Ovary (tissue), 9 donors: ENCODE data around the gene FNTB. TPM values are rescaled to one million over a fixed set of nuclear protein-coding genes. Genes with fewer than 3 reads are reported as not detected.

Experiments
- DNase-seq, 5 donors: peaks; one replicate each; pipeline ENCODE4 v3.0.0-alpha.2; 2019 to 2020
- H3K27ac ChIP-seq, 2 donors: fragments of 200-600 bp; one replicate each; pipeline versions ENCODE4 v1.5.1 to v1.8.0; 2019 to 2022
- H3K27me3 ChIP-seq: fragments of 200-600 bp; one replicate; pipeline ENCODE4 v1.8.0; 2022
- H3K36me3 ChIP-seq: fragments of 200-600 bp; sonication (generic); one replicate; pipeline ENCODE4 v1.5.1; 2019
- H3K4me1 ChIP-seq: one replicate; pipeline ENCODE4 v1.8.1; 2013; ENCODE audit warnings: mild to moderate bottlenecking, moderate library complexity; ENCODE audit not compliant: insufficient read depth
- H3K4me3 ChIP-seq: fragments of 200-600 bp; sonication (generic); one replicate; pipeline ENCODE4 v1.5.1; 2017
- H3K9me3 ChIP-seq, 2 donors: fragments of 200-600 bp in 1 of 2; sonication (generic) in 1 of 2; one replicate each; pipeline versions ENCODE4 v1.5.1 to v1.8.1; 2013 to 2019; ENCODE audit warnings: mild to moderate bottlenecking in 1 of 2, moderate library complexity in 1 of 2
- CTCF ChIP-seq, 3 donors: fragments of 450-650 bp in 2 of 3; fragments of 200-600 bp in 1 of 3; IDR thresholded peaks; one replicate each; pipeline versions ENCODE4 v1.5.1 to v1.8.0; 2016 to 2022; ENCODE audit warnings: antibody characterized with exemption in 3 of 3, mild to moderate bottlenecking in 1 of 3
- EP300 ChIP-seq: sonication (generic); formaldehyde crosslinking; IDR thresholded peaks from one replicate; pipeline ENCODE4 v1.6.1; 2017; ENCODE audit warnings: antibody characterized with exemption
- POLR2A ChIP-seq: fragments of 450-650 bp; IDR thresholded peaks from one replicate; pipeline ENCODE4 v1.6.1; 2017; ENCODE audit warnings: antibody characterized with exemption, mild to moderate bottlenecking, moderate library complexity
- WGBS, 3 donors: extraction: QIAGEN DNeasy Blood & Tissue Kit in 1 of 3; methylation state at CpG; one replicate each; pipeline versions ENCODE4 v1.1.5 to v1.1.7; 2013 to 2017; 5-methylcytosine and 5-hydroxymethylcytosine counted together
- intact Hi-C, 4 donors: fragments of 100-400 bp; cut with DNase I; formaldehyde crosslinking; loops; one replicate each; pipeline versions ENCODE4 v1.11.0 to v1.15.1; 2022 to 2023
- polyA plus RNA-seq, 2 donors: library from polyadenylated mRNA; stranded (reverse); fragments of 200-250 nt in 1 of 2; fragments of 350-450 nt in 1 of 2; fragmentation: Illumina TruSeq in 1 of 2; extraction: RNeasy Lipid Tissue Mini Kit (QIAGEN cat#74804) in 1 of 2; gene quantifications; one replicate each; pipeline ENCODE4 v1.2.3, GENCODE V29; 2013 to 2014
- total RNA-seq, 7 donors: library from RNA; depleted of rRNA in 2 of 7; stranded (reverse); fragments of >200 nt in 2 of 7; fragmentation: NEBNext Ultra II Directional in 3 of 7; extraction: Animal tissue kit (Norgen Biotek cat#: 25700) in 3 of 7; gene quantifications; one replicate each; pipeline versions ENCODE4 v1.1.0 to v1.2.4, GENCODE V29; 2016 to 2023
- donor health status: DM: no; HTN: no; CAD: no; lungs with moderate emphysema.
- donor health status: DM: no; HTN: no; CAD: no.
- donor health status: Bipolar disorder and iron deficiency.
- donor health status: DM: yes; HTN: yes; CAD: no.
- donor health status: DM: no; HTN: no; CAD: no.
- donor health status: DM: yes; HTN: yes; CAD: no.

FNTB gene
- total and polyA plus RNA-seq, 9 donors, result 8.0 to 19.0 (median 14.1) TPM

GRCh38 chr14:65040666-65041433 lies 54.2 kb downstream of the FNTB start:
- H3K36me3 ChIP-seq, result no peaks in the 10 kb centered on the region
- no peak overlapping the region for H3K27ac ChIP-seq
- no peak overlapping the region for H3K4me3 ChIP-seq
- no peaks in the 10 kb centered on the region for H3K4me1 ChIP-seq
- H3K9me3 ChIP-seq, result no peaks in the 10 kb centered on the region
- intact Hi-C loops, result no loop called here
- 95 to 99% (median 96%) methylated on average over 9 of the region's 9 CpGs for WGBS, 3 donors
- no peaks in the 10 kb centered on the region for H3K27me3 ChIP-seq
- no peak for DNase-seq
- TF ChIP-seq EP300 (no peak), CTCF (IDR thresholded peaks at IDR 0.05) (no peak), POLR2A (no peak)

DNA sequence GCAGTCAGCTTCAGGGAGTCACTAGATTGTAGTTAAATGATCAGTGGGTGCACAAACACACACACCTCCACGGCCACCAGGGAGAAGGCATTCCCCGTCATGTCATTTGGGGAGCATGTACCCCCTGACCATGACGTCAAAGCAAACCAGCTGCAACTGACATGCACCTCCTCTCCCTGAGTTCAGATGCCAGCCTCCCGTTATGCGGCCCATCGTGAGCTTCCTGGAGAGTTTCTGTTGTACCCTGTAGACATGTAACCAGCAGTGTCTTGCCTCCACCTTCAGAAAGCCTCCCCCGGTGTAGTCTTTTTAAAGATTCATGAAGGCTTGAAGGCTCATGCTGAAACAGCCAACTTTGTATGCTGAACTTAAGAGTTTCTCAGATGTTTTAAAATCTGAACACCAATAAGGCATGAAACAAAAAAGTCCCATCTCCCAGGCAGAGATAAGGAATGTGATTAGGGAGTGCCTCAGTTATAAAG lies 54.8 kb downstream of the FNTB start:
- intact Hi-C loops, result no loop called here
- no peak for DNase-seq
- no peaks in the 10 kb centered on the region for H3K36me3 ChIP-seq

DNA sequence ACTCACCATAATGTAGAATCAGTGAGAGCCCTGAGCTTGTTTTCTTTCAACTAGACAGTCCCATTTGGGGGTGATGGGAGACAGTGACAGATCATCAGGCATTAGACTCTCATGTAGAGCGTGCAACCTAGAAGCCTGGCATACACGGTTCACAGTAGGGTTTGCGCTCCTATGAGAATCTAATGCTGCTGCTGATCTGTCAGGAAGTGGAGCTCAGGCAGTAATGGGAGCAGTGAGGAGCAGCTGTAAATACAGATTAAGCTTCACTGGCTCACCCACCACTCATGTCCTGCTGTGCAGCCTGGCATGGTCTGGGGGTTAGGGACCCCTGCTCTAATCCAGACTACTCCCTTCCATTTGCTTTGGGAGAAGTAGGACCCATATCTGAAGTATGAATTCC lies 55.6 kb downstream of the FNTB start:
- Histone ChIP-seq H3K4me1 (no peaks in the 10 kb centered on the region), H3K27ac (no peak overlapping the region), H3K9me3 (no peaks in the 10 kb centered on the region), H3K27me3 (no peaks in the 10 kb centered on the region), H3K36me3 (no peaks in the 10 kb centered on the region), H3K4me3 (no peak overlapping the region)
- intact Hi-C loops, result no loop called here
- WGBS, 3 donors, result 90 to 95% (median 93%) methylated on average over 3 of the region's 3 CpGs
- DNase-seq, result no peak
- TF ChIP-seq POLR2A (no peak), EP300 (no peak)

More for the DNA sequence above, 54.8 kb downstream of the FNTB start:
- TF ChIP-seq POLR2A (no peak), EP300 (no peak), CTCF (IDR thresholded peaks at IDR 0.05) (no peak)
- Histone ChIP-seq H3K9me3 (no peaks in the 10 kb centered on the region), H3K27ac (no peak overlapping the region), H3K4me3 (no peak overlapping the region), H3K27me3 (no peaks in the 10 kb centered on the region), H3K4me1 (no peaks in the 10 kb centered on the region)
- 91 to 94% (median 92%) methylated on average over 7 of the region's 7 CpGs for WGBS, 3 donors

GRCh38 chr14:65042731-65043372 lies 56.2 kb downstream of the FNTB start:
- WGBS, 3 donors, result 81 to 88% (median 83%) methylated on average over 8 of the region's 8 CpGs
- no peak overlapping the region for H3K27ac ChIP-seq
- H3K9me3 ChIP-seq, result no peaks in the 10 kb centered on the region
- no peaks in the 10 kb centered on the region for H3K27me3 ChIP-seq
- no peak overlapping the region for H3K4me3 ChIP-seq
- no peaks in the 10 kb centered on the region for H3K4me1 ChIP-seq
- TF ChIP-seq POLR2A (no peak), EP300 (no peak), CTCF (IDR thresholded peaks at IDR 0.05) (no peak)
- no peak for DNase-seq
- intact Hi-C loops, result no loop called here
- H3K36me3 ChIP-seq, result no peaks in the 10 kb centered on the region
